Caco-2 (cell line): Measurements from ENCODE around the gene KISS1. TPM values are rescaled to one million over a fixed set of nuclear protein-coding genes. Genes with fewer than 3 reads are reported as not detected.

Experiments used
- BruUV-seq: library from RNA; stranded (reverse); fragments of 400-500 nt; replicated peaks from 2 replicates; lab custom pipeline; 2021; lab: Mats Ljungman, UMichigan
- CTCF ChIA-PET: fragments of 300-600 bp; sonication (Branson Sonifier 250); formaldehyde crosslinking; loops from one replicate; lab custom pipeline; 2022; ENCODE audit warnings: antibody characterized with exemption; lab: Charles Lee
- POLR2A ChIA-PET: fragments of 300-600 bp; sonication (Branson Sonifier 250); formaldehyde crosslinking; loops from one replicate; lab custom pipeline; 2022; ENCODE audit warnings: antibody characterized with exemption; lab: Charles Lee
- DNase-seq, 2 experiments: peaks; one replicate each; pipeline versions ENCODE4 v3.0.0 to v3.0.0-alpha.2; 2020 to 2022
- H3K27me3 ChIP-seq: replicated peaks from 2 replicates; pipeline ENCODE4 v1.6.0; 2011; ENCODE audit warnings: low read length; ENCODE audit not compliant: control insufficient read depth, insufficient read depth
- H3K36me3 ChIP-seq: 2 replicates; pipeline ENCODE4 v1.5.1; 2011; ENCODE audit warnings: low read length; ENCODE audit not compliant: control insufficient read depth, insufficient read depth
- H3K4me1 ChIP-seq: fragments of 250-450 bp; sonication (Bioruptor Pico); 2 replicates; pipeline ENCODE4 v1.5.1; 2020; ENCODE audit warnings: mild to moderate bottlenecking
- H3K4me3 ChIP-seq: 2 replicates; pipeline ENCODE4 v1.5.1; 2011; ENCODE audit warnings: low read depth, mild to moderate bottlenecking, control low read depth, low read length
- H3K9me3 ChIP-seq: fragments of 250-450 bp; sonication (Bioruptor Pico); 2 replicates; pipeline ENCODE4 v1.5.1; 2020; ENCODE audit warnings: mild to moderate bottlenecking, moderate library complexity
- H3K27ac Mint-ChIP-seq: one replicate; pipeline ENCODE4 v1.8.0; 2022; ENCODE audit warnings: mixed read lengths; ENCODE audit not compliant: unreplicated experiment
- H3K27me3 Mint-ChIP-seq: one replicate; pipeline ENCODE4 v1.8.0; 2022; ENCODE audit warnings: mixed read lengths; ENCODE audit not compliant: insufficient read depth, unreplicated experiment
- H3K36me3 Mint-ChIP-seq: one replicate; pipeline ENCODE4 v1.8.0; 2022; ENCODE audit warnings: mild to moderate bottlenecking, mixed read lengths; ENCODE audit not compliant: insufficient read depth, unreplicated experiment
- H3K4me1 Mint-ChIP-seq: one replicate; pipeline ENCODE4 v1.8.0; 2022; ENCODE audit warnings: low read depth, mixed read lengths; ENCODE audit not compliant: unreplicated experiment
- H3K4me3 Mint-ChIP-seq: one replicate; pipeline ENCODE4 v1.8.0; 2022; ENCODE audit warnings: mild to moderate bottlenecking, moderate library complexity, mixed read lengths; ENCODE audit not compliant: unreplicated experiment
- H3K9me3 Mint-ChIP-seq: one replicate; pipeline ENCODE4 v1.8.0; 2022; ENCODE audit warnings: mixed read lengths; ENCODE audit not compliant: unreplicated experiment
- intact Hi-C: fragments of 100-400 bp; cut with micrococcal nuclease; formaldehyde crosslinking; loops from one replicate; pipeline ENCODE4 v1.10.0; 2022; ENCODE audit not compliant: unreplicated experiment
- total RNA-seq: library from RNA; stranded (reverse); gene quantifications from 2 replicates; pipeline ENCODE4 v1.2.3, GENCODE V29; 2022
- TF ChIP-seq, protein P1 (sequence below), 2 experiments: fragments of 200-600 bp in 1 of 2; IDR thresholded peaks; 1 replicate in 1 of 2; 2 replicates in 1 of 2; pipeline versions ENCODE4 v1.5.1 to v1.8.0; 2011 to 2022; ENCODE audit warnings: antibody characterized with exemption in 1 of 2, control low read depth in 1 of 2, inconsistent platforms in 1 of 2, low read depth in 1 of 2, low read length in 1 of 2, mild to moderate bottlenecking in 1 of 2, moderate library complexity in 1 of 2; ENCODE audit not compliant: insufficient read depth in 1 of 2, severe bottlenecking in 1 of 2, unreplicated experiment in 1 of 2

KISS1 gene
- total RNA-seq, 1 experiment from 2014 or later = 3.3 TPM

DNA sequence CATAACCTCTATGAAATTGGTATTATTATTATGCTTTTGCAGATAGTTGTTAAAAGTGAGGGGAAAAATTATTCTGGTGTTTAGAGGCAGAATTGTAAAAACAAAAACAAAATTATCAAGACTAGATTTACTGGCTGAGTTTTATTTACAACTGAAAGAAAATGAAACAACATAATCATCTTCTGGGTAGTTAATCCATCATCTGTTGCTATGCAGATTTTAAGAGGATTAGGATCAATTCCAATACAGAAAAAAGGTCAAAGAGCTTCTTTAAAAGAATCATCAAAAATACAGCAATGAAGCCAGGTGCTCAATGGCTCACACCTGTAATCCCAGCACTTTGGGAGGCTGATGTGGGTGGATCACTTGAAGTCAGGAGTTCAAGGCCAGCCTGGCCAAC is 9.2 kb upstream of the KISS1 start:
- no peak overlapping the region for H3K4me3 ChIP-seq
- no peaks in the 10 kb centered on the region for H3K9me3 Mint-ChIP-seq
- TF ChIP-seq, protein P1, sequence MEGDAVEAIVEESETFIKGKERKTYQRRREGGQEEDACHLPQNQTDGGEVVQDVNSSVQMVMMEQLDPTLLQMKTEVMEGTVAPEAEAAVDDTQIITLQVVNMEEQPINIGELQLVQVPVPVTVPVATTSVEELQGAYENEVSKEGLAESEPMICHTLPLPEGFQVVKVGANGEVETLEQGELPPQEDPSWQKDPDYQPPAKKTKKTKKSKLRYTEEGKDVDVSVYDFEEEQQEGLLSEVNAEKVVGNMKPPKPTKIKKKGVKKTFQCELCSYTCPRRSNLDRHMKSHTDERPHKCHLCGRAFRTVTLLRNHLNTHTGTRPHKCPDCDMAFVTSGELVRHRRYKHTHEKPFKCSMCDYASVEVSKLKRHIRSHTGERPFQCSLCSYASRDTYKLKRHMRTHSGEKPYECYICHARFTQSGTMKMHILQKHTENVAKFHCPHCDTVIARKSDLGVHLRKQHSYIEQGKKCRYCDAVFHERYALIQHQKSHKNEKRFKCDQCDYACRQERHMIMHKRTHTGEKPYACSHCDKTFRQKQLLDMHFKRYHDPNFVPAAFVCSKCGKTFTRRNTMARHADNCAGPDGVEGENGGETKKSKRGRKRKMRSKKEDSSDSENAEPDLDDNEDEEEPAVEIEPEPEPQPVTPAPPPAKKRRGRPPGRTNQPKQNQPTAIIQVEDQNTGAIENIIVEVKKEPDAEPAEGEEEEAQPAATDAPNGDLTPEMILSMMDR (IDR thresholded peaks at IDR 0.05; ENCODE audit: insufficient read depth in 1 of 2, low read depth in 1 of 2, low read length in 1 of 2, severe bottlenecking in 1 of 2, unreplicated experiment in 1 of 2) = no peak
- no TSS peak for BruUV-seq
- H3K4me1 Mint-ChIP-seq = peaks cover 13% of the 10 kb centered on the region
- H3K4me3 Mint-ChIP-seq = no peak overlapping the region
- ChIA-PET POLR2A (interaction anchor here (0.9 kb wide), 1 partner anchor 8 kb away, joined by 3 read pairs; the partner anchor contains the start of gene GOLT1A), CTCF (interaction anchor here (1.1 to 2.2 kb wide), 2 partner anchors 9 to 42 kb away, joined by 3 to 19 read pairs; no protein-coding TSS in a partner anchor)
- H3K4me1 ChIP-seq = no peaks in the 10 kb centered on the region
- H3K36me3 Mint-ChIP-seq = peaks cover 6% of the 10 kb centered on the region
- no peaks in the 10 kb centered on the region for H3K27me3 ChIP-seq
- H3K36me3 ChIP-seq = no peaks in the 10 kb centered on the region; the same call in none of the 2 replicates
- no peak overlapping the region for H3K27ac Mint-ChIP-seq
- DNase-seq = no peak
- intact Hi-C loops = no loop called here
- H3K27me3 Mint-ChIP-seq = no peaks in the 10 kb centered on the region
- H3K9me3 ChIP-seq = no peaks in the 10 kb centered on the region

DNA sequence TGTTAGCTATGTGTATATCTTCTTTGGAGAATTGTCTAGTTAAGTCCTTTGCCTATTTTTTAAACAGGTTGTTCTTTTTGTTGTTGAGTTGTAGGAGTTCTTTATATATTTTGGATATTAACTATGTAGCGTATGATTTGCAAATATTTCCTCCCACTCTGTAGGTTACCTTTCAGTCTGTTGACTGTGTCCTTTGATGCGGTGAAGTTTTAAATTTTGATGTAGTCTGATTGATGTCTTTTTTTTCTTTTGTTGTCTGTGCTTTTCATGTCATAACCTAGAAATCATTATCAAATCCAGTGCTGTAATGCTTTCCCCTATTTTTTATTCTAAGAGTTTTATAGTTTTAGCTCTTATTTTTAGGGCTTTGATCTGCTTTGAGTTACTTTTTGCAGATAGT is 8.7 kb upstream of the KISS1 start:
- Mint-ChIP-seq H3K4me3 (no peak overlapping the region), H3K9me3 (no peaks in the 10 kb centered on the region), H3K27ac (no peak overlapping the region), H3K4me1 (peaks cover 14% of the 10 kb centered on the region), H3K27me3 (no peaks in the 10 kb centered on the region), H3K36me3 (peaks cover under 1% of the 10 kb centered on the region)
- TF ChIP-seq, protein P1 (IDR thresholded peaks at IDR 0.05; ENCODE audit: insufficient read depth in 1 of 2, low read depth in 1 of 2, low read length in 1 of 2, severe bottlenecking in 1 of 2, unreplicated experiment in 1 of 2) = no peak
- H3K27me3 ChIP-seq = no peaks in the 10 kb centered on the region
- BruUV-seq = no TSS peak
- ChIA-PET POLR2A (interaction anchor here (0.9 kb wide), 1 partner anchor 9 kb away, joined by 3 read pairs; the partner anchor contains the start of gene GOLT1A), CTCF (interaction anchor here (1.1 kb wide), 1 partner anchor 10 kb away, joined by 3 read pairs; no protein-coding TSS in a partner anchor)
- no peaks in the 10 kb centered on the region for H3K4me1 ChIP-seq
- no peak overlapping the region for H3K4me3 ChIP-seq
- no peak for DNase-seq
- intact Hi-C loops = no loop called here
- H3K9me3 ChIP-seq = no peaks in the 10 kb centered on the region
- H3K36me3 ChIP-seq = no peaks in the 10 kb centered on the region; the same call in none of the 2 replicates

DNA sequence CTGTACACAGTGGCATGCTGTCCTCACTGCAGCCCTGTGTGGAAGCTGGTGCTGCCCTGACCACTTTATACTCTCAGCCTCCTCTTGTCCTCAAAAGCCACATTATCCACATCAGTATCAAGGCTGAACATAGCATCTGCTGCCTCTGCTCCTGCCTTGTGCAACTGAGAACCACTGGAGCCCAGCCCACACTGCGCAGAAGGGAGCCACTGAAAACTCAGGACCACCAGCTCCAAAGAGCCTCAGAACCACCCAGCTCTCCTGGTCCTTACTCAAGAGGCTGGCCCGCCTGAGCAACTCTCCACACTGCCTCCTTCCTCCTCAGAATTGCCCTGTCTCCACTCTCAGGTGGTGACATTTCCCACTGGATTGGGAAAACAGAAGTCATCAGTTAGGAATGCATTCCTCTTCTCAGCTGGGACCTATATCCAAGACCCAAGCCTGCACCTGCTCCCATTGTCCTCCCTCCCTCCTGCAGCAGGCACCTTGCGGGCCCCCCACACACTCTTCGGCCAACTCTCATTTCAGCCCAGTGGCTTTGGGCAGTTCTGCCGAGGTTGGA is 7.0 kb upstream of the KISS1 start:
- DNase-seq = no peak
- H3K36me3 Mint-ChIP-seq = no peaks in the 10 kb centered on the region
- no peaks in the 10 kb centered on the region for H3K27me3 Mint-ChIP-seq
- Histone ChIP-seq H3K4me3 (no peak overlapping the region), H3K9me3 (no peaks in the 10 kb centered on the region), H3K27me3 (no peaks in the 10 kb centered on the region), H3K4me1 (peaks cover 10% of the 10 kb centered on the region), H3K36me3 (no peaks in the 10 kb centered on the region; the same call in none of the 2 replicates)
- intact Hi-C loops = no loop called here
- H3K27ac Mint-ChIP-seq = no peak overlapping the region
- BruUV-seq = no TSS peak
- TF ChIP-seq, protein P1 (IDR thresholded peaks at IDR 0.05; ENCODE audit: insufficient read depth in 1 of 2, low read depth in 1 of 2, low read length in 1 of 2, severe bottlenecking in 1 of 2, unreplicated experiment in 1 of 2) = no peak
- no peaks in the 10 kb centered on the region for H3K9me3 Mint-ChIP-seq
- ChIA-PET POLR2A (no interaction called here), CTCF (interaction anchor here (0.7 kb wide), 1 partner anchor 174 kb away, joined by 5 read pairs; no protein-coding TSS in a partner anchor)
- peaks cover 19% of the 10 kb centered on the region for H3K4me1 Mint-ChIP-seq
- no peak overlapping the region for H3K4me3 Mint-ChIP-seq
